ENCODE data around the gene FBXL20. TPM values are rescaled to one million over a fixed set of nuclear protein-coding genes. Genes with fewer than 3 reads are reported as not detected.
"Not testable (repeated sequence)": the region's sequence is repeated elsewhere in the genome, so short reads cannot be mapped to it uniquely, and the experiment has no call there.

Gene FBXL20
- total RNA-seq, 1 donor from 2014 or later = 29.9 TPM

DNA sequence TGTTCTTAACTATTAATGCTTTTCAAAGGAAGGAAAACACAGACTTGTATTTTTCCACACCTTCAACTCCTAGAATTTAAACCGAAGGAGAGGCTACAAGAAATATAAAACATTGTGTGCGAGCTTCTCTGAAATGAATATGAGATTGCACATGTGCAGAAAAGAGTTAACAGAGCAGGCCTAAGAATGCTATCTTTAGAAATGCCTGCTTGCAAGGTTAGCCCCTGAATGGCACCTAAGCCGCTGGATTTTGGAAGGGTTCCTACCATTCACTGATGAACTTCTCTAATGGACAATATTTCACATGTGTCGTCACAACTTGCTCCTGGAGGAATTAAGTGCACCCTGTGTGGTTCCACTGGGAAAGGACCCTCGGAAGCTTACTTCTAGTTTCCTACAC is 69.3 kb downstream of the FBXL20 start:
- DNase-seq (ENCODE audit: low spot score) = no peak

DNA sequence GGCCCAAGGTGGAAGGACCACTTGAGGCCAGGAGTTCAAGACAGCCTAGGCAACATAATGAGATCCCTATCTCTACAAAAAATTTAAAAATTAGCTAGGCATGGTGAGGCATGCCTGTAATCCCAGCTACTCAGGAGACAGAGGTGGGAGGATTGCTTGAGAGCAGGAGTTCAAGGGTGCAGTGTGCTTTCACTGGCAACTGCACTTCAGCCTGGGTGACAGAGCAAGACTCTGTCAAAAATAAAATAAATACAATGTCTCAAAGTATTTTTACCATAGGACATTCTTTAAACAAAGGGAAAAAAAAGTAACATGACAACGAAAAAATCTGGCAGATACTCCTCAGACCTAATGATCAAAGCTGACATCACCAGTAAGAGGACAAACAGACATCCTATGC is 72.6 kb downstream of the FBXL20 start:
- no peak for DNase-seq (ENCODE audit: low spot score)

DNA sequence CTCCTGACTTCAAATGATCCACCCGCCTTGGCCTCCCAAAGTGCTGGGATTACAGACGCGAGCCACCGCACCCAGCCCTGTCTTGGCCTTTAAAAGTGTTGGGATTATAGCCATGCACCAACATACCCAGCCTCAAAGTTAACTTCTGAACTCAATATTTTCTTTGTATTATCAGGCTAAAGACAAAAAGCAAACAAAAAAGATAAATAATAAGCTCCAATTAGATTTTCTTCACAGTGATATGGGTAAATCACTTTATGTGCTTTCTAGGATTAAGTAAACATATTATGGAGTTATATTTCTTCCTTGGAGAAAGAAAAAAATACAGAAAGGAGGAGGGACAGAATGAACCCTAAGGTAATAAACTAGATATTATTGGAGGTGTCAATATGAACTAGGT is 74.3 kb downstream of the FBXL20 start:
- no peak for DNase-seq (ENCODE audit: low spot score)

DNA sequence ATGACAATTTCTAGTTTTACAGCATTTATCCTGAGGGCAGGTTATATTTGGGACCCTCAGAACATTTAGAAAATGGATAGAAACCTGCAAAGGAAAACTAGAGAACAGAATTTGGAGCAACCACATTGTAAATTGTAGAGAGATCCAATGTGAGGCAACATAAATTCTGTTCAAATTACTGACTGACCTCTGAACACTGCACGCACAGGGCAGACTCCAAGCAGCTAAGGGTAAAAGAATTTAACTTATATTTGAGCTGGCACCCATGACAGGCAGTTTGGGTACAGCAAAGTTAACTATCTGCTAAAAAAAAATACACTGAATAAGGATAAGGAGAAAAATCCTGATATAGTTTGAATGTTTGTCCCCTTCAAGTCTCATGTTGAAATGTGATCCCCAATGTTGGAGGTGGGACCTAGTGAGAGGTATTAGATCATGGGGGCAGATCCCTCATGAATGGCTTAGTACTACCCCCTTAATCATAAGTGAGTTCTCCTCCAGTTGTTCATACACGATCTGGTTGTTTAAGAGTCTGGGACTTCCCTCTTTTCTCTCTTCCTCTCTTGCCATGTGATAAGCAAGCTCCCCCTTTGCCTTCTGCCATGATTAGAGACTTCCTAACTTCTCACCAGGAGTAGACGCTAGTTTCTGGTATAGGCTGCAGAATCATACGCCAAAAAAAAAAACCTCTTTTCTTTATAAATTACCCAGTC is 75.7 kb downstream of the FBXL20 start:
- no peak for DNase-seq (ENCODE audit: low spot score)

DNA sequence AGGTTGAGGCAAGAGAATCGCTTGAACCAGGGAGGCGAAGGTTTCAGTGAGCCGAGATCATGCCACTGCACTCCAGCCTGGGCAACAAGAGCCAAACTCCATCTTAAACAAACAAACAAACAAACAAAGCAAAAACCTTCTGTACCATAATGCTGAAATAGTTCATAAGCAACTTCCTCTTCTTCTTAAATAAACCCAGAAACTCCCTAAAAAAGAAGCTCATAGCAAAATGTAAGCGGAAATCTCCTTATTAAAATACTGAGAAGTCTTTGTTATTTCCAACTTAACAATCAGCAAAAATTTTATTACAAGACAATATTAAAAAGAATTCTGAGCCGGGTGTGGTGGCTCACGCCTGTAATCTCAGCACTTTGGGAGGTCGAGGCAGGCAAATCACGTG is 82.8 kb downstream of the FBXL20 start:
- no peak for DNase-seq (ENCODE audit: low spot score)

DNA sequence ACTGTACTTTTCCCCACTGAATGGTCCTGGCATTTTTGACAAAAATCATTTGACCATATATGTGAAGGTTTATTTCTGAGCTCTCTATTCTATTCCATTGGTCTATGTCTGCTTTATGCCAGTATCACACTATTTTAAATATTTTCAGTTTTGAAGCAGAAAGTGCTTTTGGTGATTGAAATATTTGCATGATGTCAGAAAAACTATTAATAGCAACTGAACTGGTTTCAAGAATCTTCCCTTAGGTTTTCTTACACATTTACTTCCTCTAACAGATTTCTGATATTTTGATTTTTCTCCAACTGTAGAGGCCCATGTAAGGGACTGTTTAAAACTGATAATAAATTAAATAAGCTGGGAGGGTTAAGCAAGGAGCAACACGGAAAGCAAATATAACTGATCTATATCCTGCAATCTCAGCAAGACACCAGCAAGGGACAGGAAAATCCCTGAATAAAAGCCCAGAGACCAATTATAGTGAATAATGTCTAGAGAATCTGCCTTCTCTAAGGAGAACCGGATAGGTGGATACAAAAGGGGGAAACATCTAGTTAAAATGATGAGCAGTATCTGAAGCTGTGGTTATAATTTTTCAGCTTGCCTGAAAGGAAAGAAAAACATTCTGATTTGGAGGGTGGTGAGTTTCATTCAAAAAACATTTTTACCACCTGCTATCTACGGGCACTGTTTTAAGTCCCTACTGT is 94.8 kb downstream of the FBXL20 start:
- DNase-seq (ENCODE audit: low spot score) = peak; percentile 27

DNA sequence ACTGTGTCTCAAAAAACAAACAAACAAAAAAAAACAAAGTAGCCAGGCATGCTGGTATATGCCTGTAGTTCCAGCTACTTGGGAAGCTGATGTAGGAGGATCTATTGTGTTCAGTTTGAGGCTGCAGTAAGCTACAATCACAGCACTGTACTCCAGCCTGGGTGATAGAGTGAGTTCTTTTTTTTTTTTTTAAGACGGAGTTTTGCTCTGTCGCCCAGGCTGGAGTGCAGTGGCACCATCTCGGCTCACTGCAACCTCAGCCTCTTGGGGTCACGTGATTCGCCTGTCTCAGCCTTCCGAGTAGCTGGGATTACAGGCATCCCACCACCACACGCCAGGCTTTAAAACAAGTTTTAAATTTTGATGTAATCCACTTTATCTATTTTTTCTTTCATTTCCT is 95.4 kb downstream of the FBXL20 start:
- no peak for DNase-seq (ENCODE audit: low spot score)

DNA sequence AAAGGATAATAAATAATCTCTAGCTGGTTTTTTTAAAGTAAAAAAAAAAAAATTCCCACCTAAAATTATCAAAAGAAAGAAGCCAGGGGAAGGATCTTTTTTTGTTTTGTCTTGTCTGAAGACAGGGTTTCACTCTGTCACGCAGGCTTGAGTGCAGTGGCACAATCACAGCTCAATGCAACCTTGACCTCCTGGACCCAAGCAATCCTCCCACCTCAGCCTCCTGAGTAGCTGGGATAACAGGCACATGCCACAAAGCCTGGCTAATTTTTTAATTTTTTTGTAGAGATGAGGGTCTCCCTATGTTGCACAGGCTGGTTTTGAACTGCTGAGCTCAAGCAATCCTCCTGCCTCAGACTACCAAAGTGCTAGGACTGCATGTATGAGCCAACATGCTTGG is 97.2 kb downstream of the FBXL20 start:
- DNase-seq (ENCODE audit: low spot score) = no peak

DNA sequence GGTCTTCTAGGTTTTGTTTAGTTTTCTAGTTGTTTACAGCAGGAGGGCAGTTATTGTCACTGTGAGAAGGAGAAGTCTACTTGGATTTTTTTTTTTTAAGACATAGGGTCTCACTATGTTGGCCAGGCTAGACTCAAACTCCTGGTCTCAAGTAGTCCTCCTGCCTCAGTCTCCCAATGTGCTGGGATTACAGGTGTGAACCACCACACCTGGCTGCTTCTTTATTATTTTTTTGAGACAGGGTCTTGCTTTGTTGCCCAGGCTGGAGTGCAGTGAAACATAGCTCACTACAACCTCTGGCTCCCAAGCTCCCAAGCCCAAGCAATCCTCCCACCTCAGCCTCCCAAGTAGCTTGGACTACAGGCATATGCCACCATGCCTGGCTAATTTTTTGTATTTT is 107.4 kb downstream of the FBXL20 start:
- DNase-seq (ENCODE audit: low spot score) = no peak

DNA sequence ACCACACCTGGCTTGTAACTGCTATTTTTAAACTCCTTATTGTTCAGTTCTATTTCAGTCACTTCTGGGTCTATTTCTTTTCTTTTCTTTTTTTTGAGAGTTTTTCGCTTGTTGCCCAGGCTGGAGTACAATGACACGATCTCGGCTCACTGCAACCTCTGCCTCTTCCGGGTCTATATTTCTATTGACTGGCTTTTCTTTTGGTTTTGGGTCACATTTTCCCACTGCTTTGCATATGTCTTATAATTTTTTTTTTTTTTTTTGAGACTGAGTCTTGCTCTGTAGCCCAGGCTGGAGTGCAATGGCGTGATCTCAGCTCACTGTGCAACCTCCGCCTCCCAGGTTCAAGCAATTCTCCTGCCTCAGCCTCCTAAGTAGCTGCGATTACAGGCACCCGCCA is 108.9 kb downstream of the FBXL20 start:
- DNase-seq (ENCODE audit: low spot score) = not testable (repeated sequence)

DNA sequence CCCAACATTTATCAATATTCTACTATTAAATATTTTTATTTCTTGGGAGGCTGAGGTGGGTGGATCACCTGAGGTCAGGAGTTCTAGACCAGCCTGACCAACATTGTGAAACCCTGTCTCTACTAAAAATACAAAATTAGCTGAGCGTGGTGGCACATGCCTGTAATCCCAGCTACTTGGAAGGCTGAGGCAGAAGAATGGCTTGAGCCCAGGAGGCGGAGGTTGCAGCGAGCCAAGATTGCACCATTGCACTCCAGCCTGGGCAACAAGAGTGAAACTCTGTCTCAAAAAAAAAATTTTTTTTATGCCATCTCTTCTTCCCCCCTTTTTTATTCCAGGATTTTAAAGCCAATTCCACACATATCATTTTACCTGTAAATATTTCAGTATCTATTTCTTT is 114.9 kb downstream of the FBXL20 start:
- DNase-seq (ENCODE audit: low spot score) = not testable (repeated sequence)

DNA sequence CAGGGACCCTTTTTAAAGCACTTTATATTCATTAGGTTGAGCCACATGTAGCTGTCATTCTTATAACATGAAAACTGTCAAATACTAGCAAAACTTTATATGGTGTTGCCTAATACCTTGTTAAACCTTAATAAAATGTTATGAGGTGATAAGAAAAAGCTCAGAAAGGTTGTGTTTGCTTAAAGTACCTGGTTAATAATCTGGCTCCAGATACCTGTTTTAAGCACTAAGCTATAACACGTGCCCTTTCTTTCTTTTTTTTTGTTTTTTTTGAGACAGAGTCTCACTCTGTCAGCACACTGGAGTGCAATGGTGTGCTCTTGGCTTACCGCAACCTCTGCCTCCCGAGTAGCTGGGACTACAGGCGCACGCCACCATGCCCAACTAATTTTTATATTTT is 116.7 kb downstream of the FBXL20 start:
- no peak for DNase-seq (ENCODE audit: low spot score)

DNA sequence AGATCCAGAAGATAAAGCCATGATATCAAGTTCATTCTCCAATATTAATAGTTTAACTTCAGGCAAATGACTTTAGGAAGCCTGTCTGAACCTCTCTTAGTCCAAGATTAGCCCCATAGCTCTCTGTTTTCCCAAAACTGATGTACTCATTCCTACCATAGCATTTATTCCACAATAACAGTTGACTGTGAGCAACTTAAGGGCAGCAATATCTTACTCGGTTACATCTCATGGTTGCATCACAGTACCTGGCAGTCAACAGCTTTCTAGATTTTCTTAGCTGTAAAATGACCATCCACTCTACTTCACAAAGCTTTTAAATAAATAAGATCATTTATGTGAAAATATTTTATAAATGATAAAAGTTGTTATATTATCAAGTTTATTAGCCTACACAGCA is 117.5 kb downstream of the FBXL20 start:
- no peak for DNase-seq (ENCODE audit: low spot score)

DNA sequence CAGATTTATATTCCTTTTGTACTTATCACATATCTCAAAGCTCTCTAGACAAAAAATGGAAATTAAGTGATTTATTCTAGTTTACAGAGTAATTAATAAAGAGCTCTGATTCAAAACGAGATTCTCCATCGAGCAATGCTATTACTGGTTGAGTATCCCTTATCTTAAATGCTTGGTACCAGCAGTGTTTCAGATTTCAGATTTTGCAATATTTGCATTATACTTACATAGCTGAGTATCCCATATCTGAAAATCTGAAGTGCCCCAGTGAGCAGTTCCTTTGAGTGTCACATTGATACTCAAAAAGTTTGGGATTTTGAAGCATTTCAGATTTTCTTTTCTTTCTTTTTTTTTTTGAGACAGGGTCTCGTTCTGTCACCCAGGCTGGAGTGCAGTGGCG is 118.3 kb downstream of the FBXL20 start:
- no peak for DNase-seq (ENCODE audit: low spot score)

DNA sequence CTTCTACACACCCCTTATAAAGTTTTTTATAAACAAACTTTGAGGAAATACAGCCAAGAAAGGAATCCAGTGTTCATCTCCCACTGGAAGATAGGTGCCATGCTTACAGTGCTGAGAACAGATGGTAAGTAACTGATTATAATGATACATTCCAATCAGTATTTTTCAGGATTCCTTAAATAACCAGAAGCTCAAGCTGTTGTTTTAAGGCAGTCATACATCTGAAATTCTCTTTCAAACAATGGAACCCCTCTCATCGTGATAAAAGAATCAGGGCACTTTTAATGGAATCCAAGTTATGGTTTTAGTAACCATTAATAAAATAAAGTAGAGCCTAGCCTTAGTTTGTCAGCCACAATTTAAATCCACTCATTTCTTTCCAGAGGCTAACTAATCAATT is 119.6 kb downstream of the FBXL20 start:
- no peak for DNase-seq (ENCODE audit: low spot score)

DNA sequence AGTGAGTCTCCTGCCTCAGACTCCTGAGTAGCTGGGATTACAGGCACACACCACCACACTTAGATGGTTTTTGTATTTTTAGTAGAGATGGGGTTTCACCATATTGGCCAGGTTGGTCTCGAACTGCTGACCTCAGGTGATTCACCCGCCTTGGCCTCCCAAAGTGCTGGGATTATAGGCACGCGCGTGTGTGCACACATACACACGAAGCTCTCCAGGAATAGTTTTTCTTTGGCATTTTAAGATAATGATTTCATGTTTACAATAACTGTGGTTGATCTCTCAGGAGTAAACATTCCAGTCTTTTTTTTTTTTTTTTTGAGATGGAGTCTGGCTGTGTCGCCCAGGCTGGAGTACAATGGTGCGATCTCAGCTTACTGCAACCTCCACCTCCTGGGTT is 123.2 kb downstream of the FBXL20 start:
- DNase-seq (ENCODE audit: low spot score) = not testable (repeated sequence)

DNA sequence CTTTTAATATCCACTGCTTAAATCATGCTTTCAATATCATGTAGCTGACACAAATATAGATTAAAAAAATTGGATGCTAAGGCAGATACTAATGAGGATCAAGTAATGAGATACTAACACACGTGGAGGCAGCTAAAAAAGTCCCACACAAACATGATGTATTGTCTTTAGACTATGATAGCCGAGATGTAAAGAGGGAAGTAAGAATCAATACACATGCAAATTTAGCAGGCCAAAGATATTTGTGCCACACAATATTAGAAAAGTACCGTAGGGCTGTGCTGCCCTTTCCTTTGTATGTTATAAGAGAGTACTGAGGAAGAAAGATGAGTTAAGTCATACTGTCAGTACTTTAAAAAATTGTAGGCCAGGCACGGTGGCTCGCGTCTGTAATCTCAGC is 124.3 kb downstream of the FBXL20 start:
- DNase-seq (ENCODE audit: low spot score) = no peak

DNA sequence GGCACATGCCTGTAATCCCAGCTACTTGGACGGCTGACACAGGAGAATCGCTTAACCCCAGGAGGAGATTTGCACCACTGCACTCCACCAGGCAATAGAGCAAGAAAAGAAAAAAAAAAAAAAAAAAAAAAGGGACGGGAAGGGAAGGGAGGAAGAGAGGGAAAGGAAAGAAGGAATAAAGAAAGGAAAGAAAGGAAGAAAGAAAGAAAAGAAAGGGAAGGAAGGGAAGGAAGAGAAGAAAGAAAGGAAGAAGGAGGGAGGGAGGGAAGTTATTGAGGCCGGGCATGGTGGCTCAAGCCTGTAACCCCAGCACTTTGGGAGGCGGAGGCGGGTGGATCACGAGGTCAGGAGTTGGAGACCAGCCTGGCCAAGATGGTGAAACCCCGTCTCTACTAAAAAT is 125.3 kb downstream of the FBXL20 start:
- no peak for DNase-seq (ENCODE audit: low spot score)

DNA sequence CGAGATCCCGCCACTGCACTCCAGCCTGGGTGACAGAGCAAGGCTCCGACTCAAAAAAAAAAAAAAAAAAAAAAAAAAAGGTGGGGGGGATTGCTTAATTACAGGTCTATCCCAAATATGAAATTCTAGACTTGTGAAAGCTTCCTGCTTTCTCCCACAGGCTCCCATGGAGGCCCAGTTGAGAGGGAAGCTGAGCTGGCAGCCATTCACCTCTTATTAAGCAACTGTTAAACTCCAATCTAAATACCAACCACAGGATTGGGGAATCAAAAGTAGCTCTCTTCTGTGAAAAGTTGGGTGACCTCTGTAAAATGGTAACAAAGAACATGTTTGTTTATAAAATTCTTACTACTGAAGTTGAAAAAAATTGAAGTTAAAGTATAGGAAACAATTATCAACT is 129.9 kb downstream of the FBXL20 start:
- DNase-seq (ENCODE audit: low spot score) = no peak

DNA sequence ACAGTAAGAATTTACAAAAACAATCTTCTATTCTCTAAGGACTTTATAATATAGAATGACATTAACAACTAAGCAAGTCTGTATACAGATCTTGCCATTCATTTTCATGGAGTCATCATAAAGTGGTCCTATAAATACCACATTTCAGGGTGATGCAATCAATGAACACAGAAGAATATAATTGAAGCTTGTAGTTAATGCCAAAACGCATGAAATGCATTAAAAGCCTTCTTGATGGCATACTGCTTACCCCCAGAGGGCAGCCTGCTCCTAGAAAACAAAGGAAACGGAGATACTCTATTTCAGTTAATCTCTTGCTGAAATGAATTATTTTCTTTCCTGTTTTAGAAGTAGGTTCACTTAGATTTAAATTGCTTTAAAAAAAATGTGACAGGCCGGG is 130.5 kb downstream of the FBXL20 start:
- DNase-seq (ENCODE audit: low spot score) = peak; percentile 35

DNA sequence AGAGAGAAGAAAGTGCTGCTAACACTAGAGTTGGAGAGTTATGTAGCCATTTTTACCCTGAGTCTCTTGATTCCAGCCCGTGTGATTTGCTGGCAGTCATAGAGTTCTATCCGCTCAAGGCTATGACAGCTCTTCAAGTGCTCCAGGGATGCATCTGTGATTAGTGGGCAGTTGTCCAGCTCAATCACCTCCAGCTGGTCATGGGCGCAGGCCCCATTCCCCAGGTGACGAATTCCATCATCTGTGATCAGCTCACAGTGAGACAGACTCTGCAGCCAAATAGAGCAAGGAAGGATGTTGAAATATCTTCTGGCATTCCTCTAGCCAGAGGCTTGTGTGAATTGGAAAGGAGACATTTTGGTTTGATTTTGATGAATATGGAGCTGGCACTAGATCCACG is 137.3 kb downstream of the FBXL20 start:
- DNase-seq (ENCODE audit: low spot score) = no peak

DNA sequence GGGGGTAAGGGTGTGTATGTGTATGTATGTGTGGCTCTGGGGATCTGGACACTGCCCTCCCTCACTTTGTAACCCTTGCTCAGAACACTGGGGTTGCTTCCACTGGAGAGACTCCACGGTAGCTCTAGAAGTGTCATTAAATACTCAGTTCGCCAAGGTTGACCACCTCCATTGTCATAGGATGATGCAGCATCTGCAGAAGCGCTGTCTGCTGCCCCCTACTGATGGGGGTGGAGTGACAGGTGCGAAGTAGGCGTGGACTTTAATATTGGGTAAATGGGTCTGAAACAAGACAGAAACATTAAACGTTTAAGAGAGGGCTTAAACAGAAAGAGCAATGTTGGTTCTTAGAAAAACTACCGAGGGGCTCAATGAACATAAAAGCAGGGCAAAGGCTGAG is 140.1 kb downstream of the FBXL20 start:
- DNase-seq (ENCODE audit: low spot score) = no peak

DNA sequence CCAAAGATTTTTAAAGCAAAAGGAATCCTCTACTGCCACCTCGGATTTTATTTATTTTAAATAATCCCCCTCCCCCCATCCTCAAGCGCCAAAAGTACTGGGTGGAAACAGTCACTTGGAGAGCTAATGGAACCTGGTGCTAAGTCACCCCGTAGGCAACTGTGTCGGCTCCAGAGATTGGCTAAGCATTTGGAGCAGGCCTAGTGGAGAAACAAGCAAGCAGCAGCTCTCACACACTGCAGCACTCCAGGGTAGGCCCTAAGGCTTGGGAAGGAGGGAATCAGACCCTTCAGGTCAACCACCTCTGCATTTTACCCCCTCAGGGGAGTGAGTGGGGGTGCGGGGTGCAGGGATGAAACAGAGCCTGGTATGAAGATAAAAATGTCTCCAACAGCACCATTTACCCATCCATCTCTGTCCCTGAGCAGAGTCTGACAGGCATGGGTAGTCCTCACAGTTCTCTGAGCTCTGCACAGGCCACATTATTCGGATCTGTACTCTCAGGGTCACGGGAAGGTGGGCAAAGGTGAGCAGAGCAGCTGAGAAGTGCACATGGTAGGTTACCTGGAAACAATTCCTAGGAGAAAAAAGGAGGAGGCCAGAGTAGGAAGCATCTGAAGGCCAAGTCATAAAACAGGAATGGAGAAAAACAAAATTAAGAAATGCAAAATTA is 148.5 kb downstream of the FBXL20 start:
- no peak for DNase-seq (ENCODE audit: low spot score)

All from umbilical cord (tissue), 2 donors.